GM18508 (cell line): ENCODE measurements around the gene PCDH1.

ENCODE experiments used
- ATAC-seq: cut with Tn5 transposase; IDR thresholded peaks from one replicate; pipeline ENCODE4 v1.9.1; 2021; ENCODE audit warnings: moderate number of reproducible peaks; ENCODE audit not compliant: insufficient read depth, unreplicated experiment

Gene PCDH1

GRCh38 chr5:141857226-141857625, 21.0 kb downstream of the PCDH1 start:
- ATAC-seq: no peak

GRCh38 chr5:141856037-141856790, 22.0 kb downstream of the PCDH1 start:
- no peak for ATAC-seq

GRCh38 chr5:141855265-141856036, 22.8 kb downstream of the PCDH1 start:
- no peak for ATAC-seq

GRCh38 chr5:141853895-141854626, 24.1 kb downstream of the PCDH1 start:
- no peak for ATAC-seq

GRCh38 chr5:141852448-141852847, 25.8 kb downstream of the PCDH1 start:
- ATAC-seq: no peak

- no peak for ATAC-seq
These were observed 26.9 kb downstream of the PCDH1 start for GRCh38 chr5:141851195-141851874.

- ATAC-seq: no peak
These were observed 27.4 kb downstream of the PCDH1 start for GRCh38 chr5:141850786-141851185.

GRCh38 chr5:141850244-141850768, 27.9 kb downstream of the PCDH1 start:
- no peak for ATAC-seq

- ATAC-seq: no peak
These were observed 28.6 kb downstream of the PCDH1 start for GRCh38 chr5:141849415-141850243.

- ATAC-seq: no peak
These were observed 29.3 kb downstream of the PCDH1 start for GRCh38 chr5:141848744-141849414.

- no peak for ATAC-seq
These were observed 32.2 kb downstream of the PCDH1 start for GRCh38 chr5:141846031-141846430.

- ATAC-seq: no peak
These were observed 32.8 kb downstream of the PCDH1 start for GRCh38 chr5:141845371-141845851.

GRCh38 chr5:141844414-141845097, 33.7 kb downstream of the PCDH1 start:
- ATAC-seq: no peak

- no peak for ATAC-seq
These were observed 34.9 kb downstream of the PCDH1 start for GRCh38 chr5:141843156-141843927.

- ATAC-seq: no peak
These were observed 36.6 kb downstream of the PCDH1 start for GRCh38 chr5:141841378-141842180.

GRCh38 chr5:141840826-141841360, 37.3 kb downstream of the PCDH1 start:
- ATAC-seq: no peak
